CD4-positive, alpha-beta T cell treated with Interleukin-1 beta for 1 hour (primary cell): ENCODE data around the gene ABCC10.
"Not testable (repeated sequence)": the region's sequence is repeated elsewhere in the genome, so short reads cannot be mapped to it uniquely, and the experiment has no call there.

Source experiments
- DNase-seq, 2 donors: peaks; one replicate each; pipeline ENCODE4 v3.0.0-alpha.2; 2020 to 2022

ABCC10 gene, protein sequence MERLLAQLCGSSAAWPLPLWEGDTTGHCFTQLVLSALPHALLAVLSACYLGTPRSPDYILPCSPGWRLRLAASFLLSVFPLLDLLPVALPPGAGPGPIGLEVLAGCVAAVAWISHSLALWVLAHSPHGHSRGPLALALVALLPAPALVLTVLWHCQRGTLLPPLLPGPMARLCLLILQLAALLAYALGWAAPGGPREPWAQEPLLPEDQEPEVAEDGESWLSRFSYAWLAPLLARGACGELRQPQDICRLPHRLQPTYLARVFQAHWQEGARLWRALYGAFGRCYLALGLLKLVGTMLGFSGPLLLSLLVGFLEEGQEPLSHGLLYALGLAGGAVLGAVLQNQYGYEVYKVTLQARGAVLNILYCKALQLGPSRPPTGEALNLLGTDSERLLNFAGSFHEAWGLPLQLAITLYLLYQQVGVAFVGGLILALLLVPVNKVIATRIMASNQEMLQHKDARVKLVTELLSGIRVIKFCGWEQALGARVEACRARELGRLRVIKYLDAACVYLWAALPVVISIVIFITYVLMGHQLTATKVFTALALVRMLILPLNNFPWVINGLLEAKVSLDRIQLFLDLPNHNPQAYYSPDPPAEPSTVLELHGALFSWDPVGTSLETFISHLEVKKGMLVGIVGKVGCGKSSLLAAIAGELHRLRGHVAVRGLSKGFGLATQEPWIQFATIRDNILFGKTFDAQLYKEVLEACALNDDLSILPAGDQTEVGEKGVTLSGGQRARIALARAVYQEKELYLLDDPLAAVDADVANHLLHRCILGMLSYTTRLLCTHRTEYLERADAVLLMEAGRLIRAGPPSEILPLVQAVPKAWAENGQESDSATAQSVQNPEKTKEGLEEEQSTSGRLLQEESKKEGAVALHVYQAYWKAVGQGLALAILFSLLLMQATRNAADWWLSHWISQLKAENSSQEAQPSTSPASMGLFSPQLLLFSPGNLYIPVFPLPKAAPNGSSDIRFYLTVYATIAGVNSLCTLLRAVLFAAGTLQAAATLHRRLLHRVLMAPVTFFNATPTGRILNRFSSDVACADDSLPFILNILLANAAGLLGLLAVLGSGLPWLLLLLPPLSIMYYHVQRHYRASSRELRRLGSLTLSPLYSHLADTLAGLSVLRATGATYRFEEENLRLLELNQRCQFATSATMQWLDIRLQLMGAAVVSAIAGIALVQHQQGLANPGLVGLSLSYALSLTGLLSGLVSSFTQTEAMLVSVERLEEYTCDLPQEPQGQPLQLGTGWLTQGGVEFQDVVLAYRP (N-terminal part only)

DNA sequence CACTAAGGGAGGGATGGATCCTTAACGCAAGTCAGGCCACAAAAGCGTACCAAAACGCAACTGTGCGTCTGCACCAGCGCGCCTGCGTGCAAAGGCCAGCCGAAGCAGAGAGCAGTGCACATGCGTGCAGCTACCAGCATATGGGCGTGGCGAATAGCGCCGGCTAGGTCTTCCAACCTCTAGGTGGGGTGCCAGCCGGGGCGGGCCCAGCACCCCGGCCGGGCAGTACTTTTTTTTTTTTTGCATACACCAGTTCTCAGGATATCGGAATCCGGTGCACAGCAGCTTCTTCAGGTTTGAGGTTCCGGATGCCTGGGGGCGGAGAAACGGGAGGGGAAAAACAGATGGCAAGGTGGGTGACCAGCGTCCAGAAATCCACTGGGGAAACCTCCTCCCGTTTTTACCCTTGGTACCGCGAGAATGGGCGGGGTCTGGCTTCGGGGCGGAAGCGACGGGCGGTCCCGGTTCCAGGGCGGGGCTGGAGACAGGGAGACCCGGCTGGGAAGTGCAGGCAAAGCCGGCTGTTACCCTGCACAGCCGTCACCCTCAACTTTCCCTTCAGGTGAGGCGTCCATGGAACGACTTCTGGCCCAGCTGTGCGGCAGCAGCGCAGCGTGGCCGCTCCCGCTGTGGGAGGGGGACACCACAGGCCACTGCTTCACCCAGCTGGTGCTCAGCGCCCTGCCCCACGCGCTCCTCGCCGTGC lies at the start of gene ABCC10:
TSS of gene ABCC10 (plus strand) at position 136 of the 706 bp plus-strand sequence. CDS start at position 574, 438 bp downstream.
- DNase-seq: peak; percentile 95 to 96

DNA sequence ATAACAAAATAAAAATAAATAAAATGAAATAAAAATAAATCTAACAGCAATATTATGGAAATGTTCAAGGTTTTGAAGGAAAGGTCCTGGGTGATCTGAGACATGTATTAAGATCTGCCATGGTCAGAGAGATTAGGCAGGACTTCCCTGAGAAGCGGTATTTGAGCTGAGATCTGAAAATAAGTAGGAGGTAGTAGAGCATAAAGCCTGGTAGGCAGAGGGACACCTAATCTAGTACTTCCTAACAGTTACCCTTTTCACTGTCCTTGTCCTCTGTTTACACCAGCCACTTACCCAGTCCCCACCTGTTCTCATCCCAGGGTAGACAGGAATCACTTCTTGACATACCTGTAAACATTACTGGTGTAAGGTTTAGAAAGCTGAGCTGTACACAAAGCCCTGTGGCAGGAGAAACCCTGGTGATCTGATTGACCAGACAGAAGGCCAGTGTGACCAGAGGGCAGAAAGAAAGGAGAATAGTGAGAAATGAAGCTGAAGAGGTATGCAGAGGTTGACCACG lies 49.6 kb upstream of the ABCC10 start:
- no peak for DNase-seq

DNA sequence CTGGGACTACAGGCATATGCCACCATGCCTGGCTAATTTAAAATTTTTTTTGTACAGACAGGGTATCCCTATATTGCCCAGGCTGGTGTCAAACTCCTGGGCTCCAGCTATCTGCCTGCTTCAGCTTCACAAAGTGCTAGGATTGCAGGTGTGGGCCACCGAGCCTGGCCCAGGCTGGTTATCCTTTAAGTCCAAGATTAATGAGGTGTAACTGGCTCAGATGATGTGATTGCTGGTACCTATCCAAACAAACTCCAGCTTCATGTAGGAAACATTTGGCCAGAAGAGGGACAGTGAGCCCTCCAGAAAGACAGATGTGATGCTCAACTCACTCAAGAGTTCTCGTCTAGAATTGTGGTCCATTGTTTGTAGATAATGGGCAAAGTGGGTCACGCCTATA lies 48.7 kb upstream of the ABCC10 start:
- no peak for DNase-seq

DNA sequence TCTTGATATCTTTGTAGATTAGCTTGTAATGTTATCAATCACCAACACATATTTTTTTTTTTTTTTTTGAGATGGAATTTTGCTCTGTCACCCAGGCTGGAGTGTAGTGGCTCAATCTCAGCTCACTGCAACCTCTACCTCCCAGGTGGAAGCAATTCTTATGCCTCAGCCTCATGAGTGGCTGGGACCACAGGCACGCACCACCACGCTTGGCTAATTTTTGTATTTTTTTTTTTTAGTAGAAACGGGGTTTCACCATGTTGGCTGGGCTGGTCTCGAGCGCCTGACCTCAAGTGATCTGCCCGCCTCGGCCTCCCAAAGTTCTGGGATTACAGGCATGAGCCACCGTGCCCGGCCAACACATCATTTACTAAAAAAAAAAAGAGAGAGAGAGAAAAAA lies 46.5 kb upstream of the ABCC10 start:
- DNase-seq: not testable (repeated sequence)

DNA sequence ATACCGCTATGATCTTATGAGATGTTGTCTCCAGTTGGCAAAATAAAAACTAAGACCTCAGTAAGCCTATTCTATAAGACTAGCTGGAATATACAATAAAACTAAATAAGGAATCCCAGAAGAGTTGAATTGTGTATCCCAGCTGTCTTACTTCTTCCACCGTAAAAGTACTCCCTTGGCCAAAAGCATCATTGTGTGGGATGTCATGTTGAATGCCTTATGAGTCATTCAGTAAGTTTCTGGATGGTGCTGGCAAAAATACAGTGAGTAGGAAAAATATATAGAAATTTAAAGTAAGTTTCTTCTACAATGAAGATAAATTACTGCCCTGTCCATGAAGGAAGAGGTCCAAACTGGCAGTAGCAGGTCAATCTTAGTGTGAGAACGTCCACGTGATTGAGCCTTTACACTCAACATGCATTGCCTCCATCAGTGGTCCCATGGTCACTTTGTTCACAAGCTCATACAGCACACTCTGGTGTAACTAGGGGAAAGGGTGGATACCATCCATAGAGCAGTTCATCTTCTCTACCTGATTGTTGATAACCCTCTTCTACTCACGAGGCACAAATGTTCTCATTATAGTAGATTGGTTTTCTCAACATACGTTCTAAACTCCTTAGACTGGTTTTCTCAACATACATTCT lies 44.2 kb upstream of the ABCC10 start:
- DNase-seq: no peak

DNA sequence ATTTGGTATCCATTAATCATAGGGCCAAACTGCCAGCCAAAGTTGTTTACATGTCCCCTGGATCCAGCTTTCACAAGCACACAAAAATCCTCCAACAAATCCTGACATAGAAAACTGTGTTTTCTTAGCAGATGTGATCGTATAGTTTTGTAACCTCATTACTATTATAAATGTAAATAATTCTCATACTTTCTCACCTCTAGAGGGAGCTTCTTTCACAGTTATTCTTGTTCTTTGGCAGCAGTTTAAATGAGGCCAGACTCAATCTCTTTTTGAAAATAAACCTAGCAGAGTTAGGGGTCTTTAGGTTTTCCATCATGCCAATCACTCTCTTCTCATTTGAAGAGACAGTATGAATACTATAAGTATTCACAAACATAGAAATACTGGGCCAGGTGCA lies 40.8 kb upstream of the ABCC10 start:
- peak in 1 of 2 donors; percentile 50 for DNase-seq

DNA sequence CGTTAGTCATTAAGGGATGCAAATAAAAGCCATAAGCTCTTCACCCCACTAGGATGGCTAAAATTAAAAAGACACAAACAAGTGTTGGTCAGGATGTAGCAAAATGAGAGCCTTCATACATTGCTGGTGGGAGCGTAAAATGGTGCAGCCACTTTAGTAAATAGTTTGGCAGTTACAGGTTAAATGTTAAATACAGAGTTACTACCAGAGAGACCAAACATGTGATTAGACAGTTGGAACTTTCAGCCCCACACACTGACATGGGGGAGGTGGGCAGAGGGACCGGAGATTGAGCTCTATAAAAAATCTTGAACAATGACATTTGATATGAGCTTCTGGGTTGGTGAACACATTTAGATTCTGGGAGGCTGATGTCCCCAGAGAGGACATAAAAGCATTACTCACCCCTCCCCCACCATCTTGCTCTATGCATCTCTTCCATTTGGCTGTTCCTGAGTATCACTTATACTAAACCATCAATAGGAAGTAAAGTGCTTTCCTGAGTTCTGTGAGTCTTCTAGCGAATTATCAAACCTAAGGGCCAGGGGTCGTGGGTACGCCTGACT lies 37.5 kb upstream of the ABCC10 start:
- no peak for DNase-seq

DNA sequence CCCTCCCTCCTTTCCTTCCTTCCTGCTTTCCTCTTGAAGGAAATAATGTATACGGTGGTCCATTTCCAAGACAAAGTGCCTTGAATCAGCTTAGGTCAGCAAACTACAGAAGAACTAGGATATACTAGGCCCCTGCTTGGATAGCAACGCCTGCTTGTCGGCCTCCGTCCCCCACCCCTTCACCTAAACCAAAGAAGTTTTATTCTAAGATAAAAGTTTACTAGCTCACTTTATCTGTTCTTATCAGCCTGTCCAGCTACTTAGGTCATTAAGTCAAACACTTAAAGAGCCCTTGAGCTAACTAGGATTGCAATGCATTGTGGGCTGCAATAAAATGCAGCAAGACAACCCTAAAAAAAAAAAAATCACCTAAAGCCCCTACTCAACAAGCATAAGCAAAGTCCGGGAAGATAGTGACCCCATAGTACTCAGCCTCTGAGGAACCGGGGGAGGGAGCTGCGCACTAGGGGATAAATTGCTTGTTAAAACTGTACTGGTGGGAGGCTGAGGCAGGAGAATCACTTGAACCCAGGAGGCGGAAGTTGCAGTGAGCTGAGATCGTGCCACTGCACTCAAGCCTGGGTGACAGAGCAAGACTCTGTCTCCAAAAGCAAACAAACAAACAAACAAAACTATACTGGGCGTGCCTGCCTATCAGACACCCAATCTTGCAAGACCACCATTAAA lies 36.4 kb upstream of the ABCC10 start:
- DNase-seq: not testable (repeated sequence)

DNA sequence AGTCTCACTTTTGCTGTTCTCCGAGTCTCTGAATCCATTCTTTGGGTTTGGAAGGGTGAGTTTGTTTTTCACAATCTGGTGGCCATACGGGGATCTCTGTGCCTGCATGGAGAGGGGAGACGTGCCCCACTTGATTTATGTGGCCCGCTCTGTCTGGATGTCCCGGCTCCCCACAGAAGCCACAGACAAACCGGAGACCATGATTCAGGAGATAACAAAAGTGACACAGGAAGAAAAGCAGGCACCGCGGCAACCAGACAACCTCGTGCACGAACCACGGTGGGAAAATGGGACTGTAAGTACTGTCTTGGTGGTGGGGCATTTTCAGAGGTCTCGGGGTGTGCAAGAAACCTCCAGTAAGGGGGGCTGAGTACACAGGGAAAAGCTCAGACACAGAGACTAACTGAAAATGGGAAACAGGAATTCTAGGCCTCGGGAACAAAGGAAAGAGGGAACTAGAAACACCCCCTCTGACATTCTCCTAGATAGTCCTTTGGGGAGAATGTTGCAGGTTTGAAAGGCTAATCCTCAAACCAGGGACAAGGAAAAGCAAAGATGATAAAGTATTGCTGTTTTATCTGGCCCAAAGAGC lies 35.8 kb upstream of the ABCC10 start:
- DNase-seq: peak; percentile 56 to 64

DNA sequence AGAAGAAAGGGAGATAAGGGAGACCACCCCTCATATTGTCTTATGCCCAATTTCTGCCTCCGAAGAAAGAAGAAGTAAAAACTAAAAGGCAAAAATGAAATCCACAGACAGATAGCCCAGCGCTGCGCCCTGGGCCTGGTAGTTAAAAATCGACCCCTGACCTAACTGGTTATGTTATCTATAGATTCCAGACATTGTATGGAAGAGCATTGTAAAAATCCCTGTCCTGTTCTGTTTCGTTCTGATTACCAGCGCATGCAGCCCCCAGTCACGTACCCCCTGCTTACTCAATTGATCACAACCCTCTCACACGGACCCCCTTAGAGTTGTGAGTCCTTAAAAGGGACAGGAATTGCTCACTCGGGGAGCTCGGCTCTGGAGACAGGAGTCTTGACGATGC lies 34.2 kb upstream of the ABCC10 start:
- DNase-seq: not testable (repeated sequence)

DNA sequence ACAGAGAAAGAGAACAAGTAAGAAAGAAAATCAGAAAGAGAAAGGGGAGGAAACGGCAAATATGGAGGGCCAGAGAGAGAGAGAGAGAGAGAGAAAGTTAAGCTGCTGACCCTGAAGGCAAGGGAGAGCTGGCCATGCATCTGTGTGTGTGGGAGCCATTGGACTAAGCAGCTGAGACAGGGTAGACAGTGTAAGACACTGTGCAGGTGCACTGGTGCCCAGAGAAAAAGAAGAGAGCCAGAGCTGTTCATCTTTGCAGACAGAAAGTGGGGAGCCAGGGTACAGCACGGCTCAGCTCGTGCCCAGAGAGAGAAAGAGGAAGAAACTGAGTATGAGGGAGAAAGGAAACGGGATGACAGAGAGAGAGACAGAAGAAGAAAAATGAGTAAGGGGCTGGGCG lies 33.7 kb upstream of the ABCC10 start:
- no peak for DNase-seq

DNA sequence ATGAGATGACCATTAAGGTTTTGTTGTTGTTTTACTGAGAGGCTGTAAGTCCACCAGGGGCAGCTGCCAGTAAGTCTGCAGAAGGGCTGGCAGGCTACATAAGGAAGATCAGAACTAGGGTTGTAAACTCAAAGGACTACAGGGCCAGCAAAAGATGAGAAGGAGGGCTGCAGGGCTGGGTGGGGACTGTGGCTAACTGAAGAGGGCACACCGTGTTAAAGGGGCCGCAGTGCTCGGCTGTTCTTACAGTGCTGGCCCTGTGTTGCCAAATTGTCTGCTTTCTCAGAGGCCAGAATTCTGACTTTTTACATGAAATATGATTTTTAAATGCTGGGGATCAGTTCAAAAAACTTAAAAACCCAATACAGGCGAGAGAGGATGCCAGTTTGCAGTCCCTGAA lies 32.4 kb upstream of the ABCC10 start:
- DNase-seq: no peak

DNA sequence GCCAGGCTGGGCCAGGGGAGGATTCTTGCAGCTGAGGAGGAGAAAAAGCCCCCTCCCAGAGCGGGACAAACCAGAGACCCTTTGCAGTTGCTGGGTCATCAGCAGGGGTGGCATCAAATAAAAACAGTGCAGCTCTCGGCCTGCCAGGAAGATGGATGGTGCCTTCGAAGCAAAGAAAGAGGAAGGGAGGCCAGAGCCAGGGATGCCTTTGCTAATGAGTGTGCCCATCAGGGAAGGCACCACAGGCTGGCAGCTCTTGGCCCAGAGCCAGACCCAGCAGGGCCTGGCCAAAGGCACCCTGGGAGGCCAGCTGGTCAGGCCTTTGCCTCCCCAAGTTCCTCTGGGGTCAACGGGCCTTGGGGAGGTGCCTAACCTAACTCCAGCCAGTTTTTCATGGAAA lies 31.6 kb upstream of the ABCC10 start:
- DNase-seq: no peak

DNA sequence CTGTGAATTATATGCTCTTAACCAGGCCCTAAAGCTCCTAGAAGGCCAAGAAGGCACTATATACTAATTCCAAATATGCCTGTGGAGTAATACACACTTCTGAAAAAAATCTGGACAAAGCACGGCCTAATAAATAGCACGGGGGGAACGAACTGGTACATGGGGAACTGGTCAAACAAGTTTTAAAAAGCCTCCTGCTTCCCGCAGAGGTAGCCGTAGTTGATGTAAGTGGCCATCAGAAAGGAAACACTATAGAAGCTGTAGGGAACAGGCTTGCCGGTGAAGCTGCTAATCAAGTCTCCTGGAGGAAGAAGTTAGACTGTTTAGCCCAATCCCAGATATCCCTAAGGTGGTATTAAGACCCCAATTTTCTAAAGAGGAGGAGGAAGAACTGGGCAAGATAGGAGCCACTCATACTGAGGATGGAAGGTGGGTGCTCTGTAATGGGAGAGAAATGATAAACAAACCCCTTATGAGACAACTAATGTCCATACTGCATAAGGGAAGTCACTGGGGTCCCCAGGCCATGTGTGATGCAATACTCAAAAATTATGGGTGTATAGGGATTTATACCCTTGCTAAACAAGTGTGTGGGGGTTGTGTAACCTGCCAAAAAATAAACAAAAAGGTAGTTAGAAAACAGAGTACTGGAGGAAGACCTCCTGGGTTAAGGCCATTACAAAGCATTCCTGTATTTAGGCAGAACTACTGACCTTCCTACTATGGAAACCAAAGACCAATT lies 30.8 kb upstream of the ABCC10 start:
- DNase-seq: no peak

DNA sequence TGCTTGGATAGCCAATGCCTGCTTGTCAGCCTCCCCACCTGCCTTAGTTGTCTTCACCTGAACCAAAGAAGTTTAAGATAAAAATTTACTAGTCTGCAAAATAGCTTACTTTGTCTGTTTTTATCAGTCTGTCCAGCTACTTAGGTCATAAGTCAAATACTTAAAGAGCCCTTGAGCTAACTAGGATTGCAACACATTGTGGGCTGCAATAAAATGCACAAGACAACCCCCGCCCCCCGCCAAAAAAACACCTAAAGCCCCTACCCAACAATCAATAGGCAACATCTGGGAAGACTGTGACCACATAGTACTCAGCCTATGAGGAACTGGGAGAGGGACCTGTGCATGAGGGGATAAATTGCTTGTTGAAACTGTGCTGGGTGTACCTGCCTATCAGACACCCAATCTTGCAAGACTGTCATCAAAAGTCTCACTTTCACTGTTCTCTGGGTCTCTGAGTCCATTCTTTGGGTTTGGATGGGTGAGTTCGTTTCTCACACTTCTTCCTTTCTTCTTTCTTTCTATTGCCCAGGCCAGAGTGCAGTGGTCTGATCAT lies 27.3 kb upstream of the ABCC10 start:
- no peak for DNase-seq

DNA sequence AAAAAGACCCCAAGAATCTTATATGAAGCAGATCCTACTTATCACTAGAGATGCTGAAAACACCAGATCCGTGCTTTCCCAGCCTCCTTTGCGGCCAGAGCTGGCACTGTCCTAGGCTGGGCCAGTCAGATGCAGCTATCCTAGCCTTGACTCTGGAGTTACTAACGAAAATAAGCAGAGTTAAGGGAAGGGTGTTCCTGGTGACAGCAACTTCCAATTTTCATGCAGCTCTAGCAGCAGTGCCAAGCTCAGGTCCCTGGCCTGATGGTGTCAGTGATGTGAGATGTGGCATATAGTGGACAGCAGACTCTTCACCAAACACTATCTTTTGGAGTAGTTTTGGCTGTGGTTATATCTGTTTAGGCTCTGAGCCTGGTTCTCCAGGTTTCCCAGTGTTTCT lies 25.6 kb upstream of the ABCC10 start:
- DNase-seq: no peak

DNA sequence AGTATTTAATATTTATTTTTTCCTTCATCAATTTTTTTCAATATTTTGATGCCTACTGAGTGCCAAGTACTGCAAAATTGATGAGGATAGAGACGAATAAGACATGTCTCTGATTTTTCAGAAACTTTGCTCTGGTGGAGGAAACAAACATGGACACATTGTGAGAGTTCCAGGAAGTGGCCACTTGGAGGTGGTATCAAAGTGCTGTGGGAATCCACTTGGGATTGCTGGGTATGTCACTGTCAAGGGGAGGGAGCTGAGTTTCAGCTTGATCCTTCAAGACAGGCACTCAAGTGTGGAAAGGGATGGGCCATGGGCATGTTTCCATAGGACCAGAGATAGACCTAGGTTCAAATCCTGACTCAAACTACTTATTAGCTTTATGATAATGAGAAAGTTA lies 24.5 kb upstream of the ABCC10 start:
- no peak for DNase-seq

DNA sequence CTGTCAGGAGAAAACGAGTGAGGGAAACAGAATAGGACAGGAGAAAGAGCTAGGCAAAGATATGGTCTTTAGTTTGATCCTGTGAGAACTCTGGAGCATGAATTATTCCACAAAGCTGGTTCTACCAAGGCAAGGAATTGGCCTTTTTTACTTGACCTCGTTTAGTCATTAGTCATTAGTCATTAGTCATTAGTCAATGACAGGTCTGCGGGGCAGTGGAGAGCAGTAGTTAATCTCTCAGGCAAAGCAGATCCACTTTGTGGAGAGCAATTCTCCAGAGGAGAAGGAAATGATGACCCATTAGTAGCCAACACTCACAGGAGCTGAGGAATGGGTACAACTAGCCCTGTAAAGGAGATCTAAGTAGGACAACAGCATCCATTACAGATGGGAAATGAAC lies 22.0 kb upstream of the ABCC10 start:
- no peak for DNase-seq

DNA sequence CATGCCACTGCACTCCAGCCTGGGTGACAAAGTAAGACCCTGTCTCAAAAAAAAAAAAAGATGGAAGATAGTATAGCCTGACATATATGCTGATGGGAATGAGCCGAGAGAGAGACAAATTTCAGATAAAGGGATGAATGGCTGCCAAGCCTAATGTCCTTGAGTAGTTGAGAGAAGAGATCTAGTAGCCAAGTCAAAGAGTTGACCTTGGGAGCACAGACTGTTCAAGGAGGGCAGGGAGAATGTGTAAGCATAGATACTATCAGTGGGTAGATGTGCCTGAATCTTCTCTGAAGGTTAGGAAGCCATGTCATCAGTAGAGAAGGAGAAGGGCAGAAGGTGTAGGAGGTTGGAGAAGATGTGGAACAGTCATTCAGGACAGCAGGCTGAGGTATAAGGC lies 20.0 kb upstream of the ABCC10 start:
- no peak for DNase-seq
